Measurements from ENCODE around the gene TEX14. TPM values are rescaled to one million over a fixed set of nuclear protein-coding genes. Genes with fewer than 3 reads are reported as not detected.

TEX14 gene
- total RNA-seq, 1 donor from 2014 or later, result not detected

GRCh38 chr17:58703916-58704286 lies 12.1 kb upstream of the TEX14 start:
- H3K9me3 ChIP-seq, result no peaks in the 10 kb centered on the region
- no peak overlapping the region for H3K4me3 ChIP-seq
- DNase-seq (ENCODE audit: extremely low spot score in 2 of 2), result no peak
- H3K36me3 ChIP-seq, result peaks cover 0 to 22% of the 10 kb centered on the region in 2 donors
- H3K4me1 ChIP-seq, result no peaks in the 10 kb centered on the region
- no peaks in the 10 kb centered on the region for H3K27me3 ChIP-seq
- intact Hi-C loops (cut with DNase I), result no loop called here
- no peak for TF ChIP-seq POLR2AphosphoS5 (IDR thresholded peaks at IDR 0.05; ENCODE audit: insufficient read depth in 1 of 2, low read depth in 1 of 2)
- TF ChIP-seq CTCF (IDR thresholded peaks at IDR 0.05), result no peak
- TF ChIP-seq POLR2A (IDR thresholded peaks at IDR 0.05), result no peak
- H3K27ac ChIP-seq, result no peak overlapping the region

GRCh38 chr17:58703137-58703915 lies 11.5 kb upstream of the TEX14 start:
- no peak for TF ChIP-seq POLR2AphosphoS5 (IDR thresholded peaks at IDR 0.05; ENCODE audit: insufficient read depth in 1 of 2, low read depth in 1 of 2)
- no peak for TF ChIP-seq POLR2A (IDR thresholded peaks at IDR 0.05)
- no peak for TF ChIP-seq CTCF (IDR thresholded peaks at IDR 0.05)
- no peaks in the 10 kb centered on the region for H3K9me3 ChIP-seq
- peaks cover 0 to 22% of the 10 kb centered on the region in 2 donors for H3K36me3 ChIP-seq
- no peaks in the 10 kb centered on the region for H3K4me1 ChIP-seq
- H3K27ac ChIP-seq, result no peak overlapping the region
- DNase-seq (ENCODE audit: extremely low spot score in 2 of 2), result no peak
- no peaks in the 10 kb centered on the region for H3K27me3 ChIP-seq
- no peak overlapping the region for H3K4me3 ChIP-seq
- intact Hi-C loops (cut with DNase I), result no loop called here

- Histone ChIP-seq H3K4me1 (no peaks in the 10 kb centered on the region), H3K36me3 (peaks cover 0 to 22% of the 10 kb centered on the region in 2 donors), H3K4me3 (no peak overlapping the region), H3K27me3 (no peaks in the 10 kb centered on the region), H3K9me3 (no peaks in the 10 kb centered on the region), H3K27ac (no peak overlapping the region)
- no peak for TF ChIP-seq CTCF (IDR thresholded peaks at IDR 0.05)
- no peak for TF ChIP-seq POLR2AphosphoS5 (IDR thresholded peaks at IDR 0.05; ENCODE audit: insufficient read depth in 1 of 2, low read depth in 1 of 2)
- no peak for TF ChIP-seq POLR2A (IDR thresholded peaks at IDR 0.05)
- no peak for DNase-seq (ENCODE audit: extremely low spot score in 2 of 2)
- intact Hi-C loops (cut with DNase I), result no loop called here
These were observed 10.9 kb upstream of the TEX14 start for GRCh38 chr17:58702708-58703107.

GRCh38 chr17:58702045-58702476 lies 10.2 kb upstream of the TEX14 start:
- intact Hi-C loops (cut with DNase I), result no loop called here
- Histone ChIP-seq H3K36me3 (peaks cover 0 to 22% of the 10 kb centered on the region in 2 donors), H3K9me3 (no peaks in the 10 kb centered on the region), H3K27ac (no peak overlapping the region), H3K27me3 (no peaks in the 10 kb centered on the region), H3K4me3 (no peak overlapping the region), H3K4me1 (no peaks in the 10 kb centered on the region)
- TF ChIP-seq POLR2A (IDR thresholded peaks at IDR 0.05) (no peak), POLR2AphosphoS5 (IDR thresholded peaks at IDR 0.05; ENCODE audit: insufficient read depth in 1 of 2, low read depth in 1 of 2) (no peak), CTCF (IDR thresholded peaks at IDR 0.05) (no peak)
- DNase-seq (ENCODE audit: extremely low spot score in 2 of 2), result no peak

GRCh38 chr17:58699771-58700170 lies 7.9 kb upstream of the TEX14 start:
- intact Hi-C loops (cut with DNase I), result no loop called here
- no peaks in the 10 kb centered on the region for H3K27me3 ChIP-seq
- H3K36me3 ChIP-seq, result peaks cover 0 to 17% of the 10 kb centered on the region in 2 donors

More at GRCh38 chr17:58699771-58700170, 7.9 kb upstream of the TEX14 start:
- no peak for TF ChIP-seq POLR2AphosphoS5 (IDR thresholded peaks at IDR 0.05; ENCODE audit: insufficient read depth in 1 of 2, low read depth in 1 of 2)
- TF ChIP-seq CTCF (IDR thresholded peaks at IDR 0.05), result no peak
- no peak for TF ChIP-seq POLR2A (IDR thresholded peaks at IDR 0.05)
- Histone ChIP-seq H3K4me3 (no peak overlapping the region), H3K9me3 (no peaks in the 10 kb centered on the region), H3K27ac (no peak overlapping the region), H3K4me1 (no peaks in the 10 kb centered on the region)
- DNase-seq (ENCODE audit: extremely low spot score in 2 of 2), result no peak
